Upper lobe of left lung (tissue), 4 donors: Measurements from ENCODE around the gene AMOTL1.

Experiments
- CTCF ChIP-seq, 6 experiments: fragments of 450-650 bp in 4 of 6; fragments of 200-600 bp in 2 of 6; sonication (generic) in 2 of 6; IDR thresholded peaks; one replicate each; pipeline ENCODE4 v1.5.1; 2016 to 2019; ENCODE audit warnings: antibody characterized with exemption in 6 of 6
- EP300 ChIP-seq, 4 donors: sonication (generic); formaldehyde crosslinking; IDR thresholded peaks; one replicate each; pipeline ENCODE4 v1.5.1; 2017; ENCODE audit warnings: antibody characterized with exemption in 4 of 4, control low read depth in 2 of 4
- POLR2A ChIP-seq, 4 donors: fragments of 450-650 bp; IDR thresholded peaks; one replicate each; pipeline ENCODE4 v1.5.1; 2016 to 2017; ENCODE audit warnings: antibody characterized with exemption in 4 of 4, mild to moderate bottlenecking in 2 of 4
- POLR2AphosphoS5 ChIP-seq, 2 donors: sonication (generic); formaldehyde crosslinking; IDR thresholded peaks; one replicate each; pipeline ENCODE4 v1.5.1; 2017; ENCODE audit warnings: antibody characterized with exemption in 2 of 2

GRCh38 chr11:94876222-94876621, 108.1 kb downstream of the AMOTL1 start:
- no peak for TF ChIP-seq POLR2AphosphoS5 (IDR thresholded peaks at IDR 0.05)
- TF ChIP-seq CTCF (IDR thresholded peaks at IDR 0.05): no peak
- TF ChIP-seq POLR2A (IDR thresholded peaks at IDR 0.05): no peak
- no peak for TF ChIP-seq EP300 (IDR thresholded peaks at IDR 0.05)
